Measurements from ENCODE around the gene C1QTNF6.

GRCh38 chr22:37198258-37199102 is 10.4 kb upstream of the C1QTNF6 start:
- TF ChIP-seq ATF3 (IDR thresholded peaks at IDR 0.05; ENCODE audit: borderline replicate concordance, extremely low read depth, low read depth, low read length) (no peak), CTCF (IDR thresholded peaks at IDR 0.05 in 2 of 3, conservative IDR thresholded peaks at IDR 0.05 in 1 of 3; ENCODE audit: control insufficient read depth in 2 of 3, extremely low read depth in 1 of 3, insufficient read depth in 1 of 3, low read depth in 3 of 3, low read length in 3 of 3) (peak; percentile 67 to 89 (median 80)), POLR2AphosphoS5 (IDR thresholded peaks at IDR 0.05; ENCODE audit: low read length) (no peak), SRF (IDR thresholded peaks at IDR 0.05; ENCODE audit: low read depth in 2 of 2, low read length in 2 of 2) (no peak), PML (IDR thresholded peaks at IDR 0.05; ENCODE audit: low read length) (no peak), ETV6 (conservative IDR thresholded peaks at IDR 0.05 in 1 of 2, IDR thresholded peaks at IDR 0.05 in 1 of 2; ENCODE audit: borderline replicate concordance in 1 of 2, low read depth in 1 of 2) (no peak), POLR2A (IDR thresholded peaks at IDR 0.05; ENCODE audit: low read depth, low read length) (no peak), NFIC (IDR thresholded peaks at IDR 0.05; ENCODE audit: low read depth, low read length) (no peak), TAF1 (IDR thresholded peaks at IDR 0.05; ENCODE audit: borderline replicate concordance, low read depth, low read length) (no peak), CUX1 (IDR thresholded peaks at IDR 0.05; ENCODE audit: insufficient replicate concordance, low read depth, low read length) (no peak), TCF12 (IDR thresholded peaks at IDR 0.05; ENCODE audit: low read depth, low read length) (0 out of 2 replicates have a peak, but pooled peaks have one; percentile 33), SP1 (IDR thresholded peaks at IDR 0.05; ENCODE audit: low read depth, low read length) (no peak), ZBED1 (IDR thresholded peaks at IDR 0.05; ENCODE audit: borderline replicate concordance) (no peak), HDAC2 (IDR thresholded peaks at IDR 0.05) (no peak)

All from GM12878 (cell line).